Choroid plexus epithelial cell (primary cell): ENCODE data around the gene INSR.

Source experiments
- DNase-seq: peaks from one replicate; pipeline ENCODE4 v3.0.0-alpha.2; 2010; ENCODE audit warnings: low read depth
- H3K4me3 ChIP-seq: 2 replicates; pipeline ENCODE4 v1.5.1; 2011; ENCODE audit warnings: low read depth, mild to moderate bottlenecking, control low read depth, low read length, moderate library complexity
- CTCF ChIP-seq: conservative IDR thresholded peaks from 2 replicates; pipeline ENCODE4 v1.5.1; 2011; ENCODE audit warnings: low read depth, mild to moderate bottlenecking, control low read depth, inconsistent platforms, low read length, moderate library complexity

INSR gene

GRCh38 chr19:7101498-7102253, 192.5 kb downstream of the INSR start:
- TF ChIP-seq CTCF: no peak
- no peak overlapping the region for H3K4me3 ChIP-seq
- DNase-seq: no peak

GRCh38 chr19:7099597-7099921, 194.7 kb downstream of the INSR start:
- peak overlapping the region; percentile 90 for H3K4me3 ChIP-seq
- no peak for DNase-seq
- TF ChIP-seq CTCF: no peak

- no peak for TF ChIP-seq CTCF
- DNase-seq: peak; percentile 94
- peak overlapping the region; percentile 90 for H3K4me3 ChIP-seq
Observed at GRCh38 chr19:7098701-7099596, 195.3 kb downstream of the INSR start.

GRCh38 chr19:7098096-7098495, 196.1 kb downstream of the INSR start:
- no peak for TF ChIP-seq CTCF
- DNase-seq: no peak
- H3K4me3 ChIP-seq: no peak overlapping the region

GRCh38 chr19:7088999-7089398, 205.2 kb downstream of the INSR start:
- DNase-seq: no peak
- no peak for TF ChIP-seq CTCF
- H3K4me3 ChIP-seq: no peak overlapping the region

- TF ChIP-seq CTCF: no peak
- peak; percentile 54 for DNase-seq
- H3K4me3 ChIP-seq: no peak overlapping the region
Observed at GRCh38 chr19:7083076-7083956, 210.9 kb downstream of the INSR start.
